HG03457 (cell line): Measurements from ENCODE around the gene ZNF101.

ENCODE experiments used
- ATAC-seq: cut with Tn5 transposase; IDR thresholded peaks from one replicate; pipeline ENCODE4 v1.9.1; 2021; ENCODE audit warnings: moderate number of reproducible peaks; ENCODE audit not compliant: unreplicated experiment

The ZNF101 gene

DNA sequence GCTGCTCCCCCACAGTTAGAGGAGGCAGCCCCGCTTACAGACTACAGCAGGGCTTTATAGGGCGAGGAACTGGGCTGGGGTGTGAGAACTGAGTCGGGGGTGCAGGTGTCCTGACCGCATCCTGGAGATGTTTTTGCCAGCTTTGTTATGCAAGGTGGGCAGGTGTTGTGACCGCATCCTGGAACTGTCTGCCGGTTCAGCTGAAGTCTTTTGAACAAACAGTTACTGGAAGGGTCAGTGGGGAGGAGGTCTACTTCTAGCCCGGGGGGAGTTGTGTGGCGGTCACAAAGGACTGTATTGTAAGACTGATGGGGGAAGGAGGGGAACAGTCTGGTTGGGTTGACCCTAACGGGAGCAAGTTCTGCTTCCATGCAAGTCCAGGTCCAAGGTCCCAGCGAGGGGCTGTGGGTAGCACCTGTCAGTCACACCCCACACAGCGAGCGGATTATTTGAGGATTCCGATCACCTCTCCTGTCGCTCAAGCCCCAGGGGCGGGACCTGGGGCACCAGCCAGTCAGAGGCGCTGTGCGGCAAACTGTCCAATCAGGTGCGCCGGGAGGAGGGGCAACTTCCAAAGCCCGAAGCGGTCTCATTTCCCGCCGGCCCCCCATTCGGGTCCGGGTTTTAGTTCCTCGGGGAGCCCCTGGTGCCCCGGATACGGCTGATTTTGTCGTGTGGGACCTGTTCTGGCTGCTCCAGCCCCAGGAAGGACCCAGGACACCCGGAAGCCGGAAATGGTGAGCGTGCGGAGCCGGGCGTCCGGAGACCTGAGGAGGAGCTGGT is at the start of gene ZNF101:
ZNF101 (plus strand) TSS at position 610 of the 783 bp plus-strand sequence; CDS start at position 735, 125 bp downstream.
- ATAC-seq = peak; percentile 63

DNA sequence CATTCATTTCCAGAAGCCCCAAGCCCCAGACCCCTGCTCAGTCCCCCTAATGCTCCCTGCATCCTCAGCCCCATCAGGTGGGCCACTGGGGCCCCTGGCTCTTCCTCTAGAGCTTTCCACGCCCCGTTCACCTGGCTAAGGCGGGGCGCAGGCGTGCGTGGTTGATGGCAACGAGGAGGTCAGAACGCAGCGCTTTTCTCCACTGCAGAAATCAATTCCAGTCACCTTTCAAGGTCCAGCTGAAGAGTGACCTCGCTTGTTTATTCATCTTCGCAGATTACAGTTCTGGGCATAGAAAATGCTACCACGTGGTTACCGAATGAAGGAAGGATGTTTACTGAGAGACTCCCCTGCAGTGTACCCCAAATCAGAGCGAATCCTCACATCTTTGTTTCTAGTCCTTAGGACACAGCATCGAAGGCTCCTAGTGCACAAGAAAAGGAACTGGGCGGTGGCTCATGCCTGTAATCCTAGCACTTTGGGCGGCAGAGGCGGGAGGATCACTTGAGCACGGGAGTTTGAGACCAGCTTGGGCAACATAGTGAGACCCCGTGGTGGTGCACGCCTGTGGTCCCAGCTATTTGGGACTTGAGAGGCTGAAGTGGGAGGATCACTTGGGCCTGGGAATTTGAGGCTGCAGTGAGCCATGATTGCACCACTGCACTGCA is 49.3 kb upstream of the ZNF101 start:
- no peak for ATAC-seq

DNA sequence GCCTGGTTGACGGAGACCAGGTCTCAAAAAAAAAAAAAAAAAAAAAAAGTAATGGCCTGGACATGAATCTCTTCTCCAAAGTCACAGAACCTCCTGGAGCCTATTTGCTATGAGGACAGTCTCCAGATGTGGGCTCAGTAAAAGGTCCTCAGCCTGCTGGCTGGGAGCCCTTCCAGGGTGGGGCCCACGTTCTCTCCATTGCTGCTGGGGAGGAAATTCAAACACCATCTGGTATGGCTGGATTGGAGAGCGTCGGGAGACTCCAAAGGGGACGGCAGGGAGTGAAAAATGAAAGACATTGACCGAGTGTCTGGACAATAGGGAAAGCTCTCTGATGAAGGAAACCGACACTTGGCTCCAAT is 48.8 kb upstream of the ZNF101 start:
- no peak for ATAC-seq

DNA sequence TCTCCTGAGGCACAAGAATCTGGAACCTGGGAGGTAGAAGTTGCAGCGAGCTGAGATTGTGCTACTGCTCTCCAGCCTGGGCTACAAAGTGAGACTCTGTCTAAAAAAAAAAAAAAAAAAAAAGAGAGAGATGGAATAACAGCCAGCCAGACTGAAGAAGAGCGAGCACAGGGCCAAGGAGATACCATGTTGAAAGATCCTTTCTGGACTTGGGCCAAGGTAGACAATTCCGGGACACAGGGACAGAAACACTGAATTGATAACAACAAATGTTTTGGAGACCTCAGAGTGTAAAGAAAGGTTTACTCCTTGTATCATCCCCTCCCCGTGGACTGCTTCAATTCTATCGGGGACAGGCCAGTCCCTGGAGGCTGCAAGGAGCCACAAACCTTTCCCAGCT is 45.3 kb upstream of the ZNF101 start:
- no peak for ATAC-seq

GRCh38 chr19:19624032-19624570 is 44.5 kb upstream of the ZNF101 start:
- no peak for ATAC-seq

DNA sequence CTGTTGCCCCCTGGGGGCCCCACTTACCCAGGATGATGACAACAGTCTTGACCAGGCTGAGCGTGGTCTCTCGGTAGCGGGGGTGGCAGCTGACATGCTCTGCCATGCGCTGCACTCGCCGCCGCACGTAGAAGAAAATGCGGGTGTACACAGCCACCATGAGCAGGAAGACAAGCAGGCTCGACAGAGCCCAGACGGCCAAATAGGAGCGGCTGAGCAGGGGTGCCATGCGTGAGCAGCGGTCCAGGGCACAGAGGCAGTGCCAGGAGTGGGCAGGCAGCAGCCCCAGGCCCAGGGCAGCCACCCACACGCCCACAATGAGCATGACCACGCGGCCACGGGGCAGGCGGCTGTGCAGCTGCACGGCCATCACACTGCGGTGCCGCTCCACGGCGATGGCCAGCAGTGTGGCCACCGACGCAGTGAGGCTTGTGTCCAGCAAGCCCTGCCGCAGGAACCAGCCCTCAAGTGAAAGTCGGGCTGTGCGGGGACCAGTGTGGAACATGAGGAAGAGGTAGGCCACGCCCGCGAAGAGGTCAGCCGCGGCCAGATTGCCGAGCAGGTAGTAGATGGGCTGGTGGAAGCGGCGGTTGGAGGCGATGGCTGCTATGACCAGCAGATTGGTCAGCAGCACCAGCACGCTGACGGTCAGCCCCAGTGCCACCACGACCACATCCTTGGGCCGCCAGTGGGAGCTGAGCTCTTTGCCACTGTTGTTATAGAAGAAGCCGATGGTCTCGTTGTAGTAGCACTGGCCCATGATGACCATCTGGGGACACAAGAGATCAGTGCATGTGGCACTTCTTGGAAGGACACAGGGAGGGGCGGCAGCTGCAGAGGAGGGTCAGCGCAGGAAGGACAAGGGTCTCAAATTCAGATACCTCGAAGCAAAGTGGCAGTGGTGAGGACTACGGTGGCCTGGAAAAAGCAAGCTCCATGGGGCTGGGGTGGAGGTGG is 41.8 kb upstream of the ZNF101 start:
- no peak for ATAC-seq

DNA sequence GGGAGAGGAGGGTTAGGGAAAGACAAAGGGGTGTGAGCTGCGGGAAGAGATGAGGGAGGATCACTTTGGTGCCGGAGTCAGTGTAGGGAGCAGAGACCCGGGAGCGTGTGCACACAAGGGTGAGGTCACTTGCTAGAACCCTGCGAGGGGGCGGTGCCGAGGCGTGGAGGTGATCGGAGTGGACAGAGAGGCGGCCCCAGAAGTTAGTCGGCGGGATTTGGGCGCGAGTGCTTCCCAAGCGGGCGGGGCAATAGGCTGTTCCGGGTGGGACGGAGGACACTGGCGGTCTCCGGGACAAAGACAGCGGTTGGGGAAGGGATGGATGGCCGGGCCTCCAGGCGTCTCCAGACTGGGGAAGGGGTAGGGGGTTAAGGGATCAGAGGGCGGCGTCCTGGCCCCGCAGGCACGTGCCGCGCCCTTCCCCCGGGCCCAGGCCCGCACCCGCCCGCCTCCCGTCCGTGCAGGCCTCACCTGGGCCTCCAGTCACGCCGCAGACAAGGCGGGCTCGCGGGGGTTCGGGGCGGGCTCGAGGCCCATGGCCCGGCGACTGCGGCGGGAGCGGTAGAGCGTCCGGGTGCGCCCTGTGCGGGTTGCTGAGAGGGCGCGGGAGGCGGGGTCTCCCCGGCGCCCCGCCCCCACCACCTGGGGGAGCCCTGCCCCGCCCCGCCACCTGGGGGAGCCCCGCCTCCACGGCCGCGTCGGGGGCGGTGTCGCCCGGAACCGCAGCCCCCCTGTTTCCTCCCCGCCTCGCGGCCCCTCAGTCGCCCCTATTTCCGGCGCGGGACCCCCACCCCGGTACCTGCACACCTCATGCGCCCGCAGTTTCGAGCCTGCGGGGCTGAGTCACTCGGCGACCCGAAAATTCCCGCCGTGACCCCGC is 40.8 kb upstream of the ZNF101 start, which contains the start of gene LPAR2:
LPAR2 (minus strand) TSS at position 600 of the 880 bp plus-strand sequence. CDS start 945 bp downstream, outside the sequence.
- ATAC-seq = no peak

DNA sequence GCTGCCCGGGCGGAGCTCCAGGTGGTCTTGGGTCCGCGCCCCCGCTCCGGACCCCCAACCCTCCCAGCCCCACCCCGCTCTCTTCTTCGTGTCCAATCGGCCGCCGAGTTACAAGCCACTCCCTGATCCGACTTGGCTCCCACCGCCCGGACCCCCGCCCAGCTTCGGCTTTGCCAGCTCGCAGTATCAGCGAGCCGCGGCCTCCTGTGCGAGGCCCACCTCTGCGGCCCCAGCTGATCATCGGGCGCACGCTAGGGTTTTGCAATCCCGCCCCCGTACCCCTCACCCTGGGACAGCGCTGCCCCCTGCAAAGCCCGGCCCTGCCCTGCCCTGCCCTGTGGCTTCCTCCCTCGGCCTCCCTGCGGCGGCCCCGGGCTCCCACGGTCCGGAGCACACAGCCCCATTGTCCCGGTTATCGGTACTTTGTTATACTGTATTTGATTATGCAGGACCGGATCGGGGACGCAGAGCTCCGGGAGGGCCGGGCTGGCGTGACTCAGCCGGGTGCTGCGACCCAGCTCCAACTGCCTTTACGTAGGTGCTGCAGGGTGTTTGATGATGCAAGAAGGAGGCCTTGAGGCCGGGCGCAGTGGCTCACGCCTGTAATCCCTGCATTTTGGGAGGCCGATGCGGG is 40.0 kb upstream of the ZNF101 start:
- ATAC-seq = no peak

- no peak for ATAC-seq
These were observed 38.6 kb upstream of the ZNF101 start for GRCh38 chr19:19630062-19630414.

DNA sequence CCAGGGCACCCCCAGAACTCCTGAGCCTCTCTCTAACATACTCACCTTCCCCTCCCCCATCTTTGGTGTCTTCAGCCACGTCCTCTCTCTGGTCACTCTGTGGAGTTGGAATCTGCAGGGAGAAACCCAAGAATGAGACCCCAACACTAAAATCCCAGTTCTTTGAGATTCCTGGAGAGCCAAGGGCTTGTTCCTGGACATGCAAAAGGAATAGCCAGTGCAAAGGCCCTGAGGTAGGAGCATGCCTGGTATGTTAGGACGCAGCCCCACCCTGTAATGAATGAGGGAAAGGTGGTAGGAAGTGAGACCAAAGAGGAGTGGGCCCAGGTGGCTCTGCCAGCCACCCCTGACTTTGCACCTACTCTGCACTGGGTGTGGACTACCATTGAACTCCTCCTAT is 38.2 kb upstream of the ZNF101 start:
- no peak for ATAC-seq

- ATAC-seq = no peak
These were observed 37.3 kb upstream of the ZNF101 start for GRCh38 chr19:19631346-19631745.

DNA sequence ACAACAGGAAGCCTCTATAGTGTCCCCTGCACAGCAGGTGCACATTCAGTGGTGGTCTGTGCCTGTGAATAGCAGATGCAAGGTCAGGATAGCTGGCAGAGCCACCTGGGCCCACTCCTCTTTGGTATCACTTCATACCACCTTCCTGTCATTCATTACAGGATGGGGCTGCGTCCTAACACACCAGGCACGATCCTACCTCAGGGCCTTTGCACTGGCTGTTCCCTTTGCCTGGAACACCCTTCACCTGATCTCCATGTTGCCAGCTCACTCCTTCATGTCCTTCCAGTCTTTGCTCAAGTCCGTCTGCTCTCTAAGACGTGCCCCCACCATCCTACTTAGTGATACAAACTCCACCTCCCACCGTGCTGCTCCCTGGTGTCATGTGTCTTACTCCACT is 36.0 kb upstream of the ZNF101 start:
- no peak for ATAC-seq

- no peak for ATAC-seq
These were observed 34.7 kb upstream of the ZNF101 start for GRCh38 chr19:19633711-19634515.

GRCh38 chr19:19634516-19635312 is 33.9 kb upstream of the ZNF101 start:
- no peak for ATAC-seq

- no peak for ATAC-seq
These were observed 33.3 kb upstream of the ZNF101 start for GRCh38 chr19:19635313-19635702.

- no peak for ATAC-seq
These were observed 32.0 kb upstream of the ZNF101 start for GRCh38 chr19:19636573-19637185.

DNA sequence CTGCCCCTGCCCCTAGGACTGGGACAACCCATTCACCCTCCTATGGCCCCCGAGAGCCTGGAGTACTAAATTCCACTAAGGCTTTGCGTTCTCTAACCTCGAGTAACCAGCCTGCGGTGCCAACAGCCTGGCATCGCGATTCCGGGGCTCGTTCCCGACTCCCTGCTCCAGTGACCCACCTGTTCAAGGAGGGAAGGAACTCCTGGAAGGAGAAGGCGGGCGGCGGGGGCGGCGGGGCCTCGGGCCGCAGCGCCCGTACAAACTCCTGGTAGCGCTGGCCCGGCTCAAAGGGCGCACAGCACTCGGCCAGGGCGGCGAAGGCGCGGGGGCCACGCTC is 31.5 kb upstream of the ZNF101 start:
- ATAC-seq = no peak
